Smooth muscle cell (in vitro differentiated cells): Measurements from ENCODE around the gene SLC47A2. TPM values are rescaled to one million over a fixed set of nuclear protein-coding genes. Genes with fewer than 3 reads are reported as not detected.
"Not testable (repeated sequence)": the region's sequence is repeated elsewhere in the genome, so short reads cannot be mapped to it uniquely, and the experiment has no call there.

Experiments used
- DNase-seq: peaks from one replicate; lab custom pipeline; 2025; ENCODE audit not compliant: unreplicated experiment; lab: John Stamatoyannopoulos, UW
- H2AFZ ChIP-seq: fragments of 200-600 bp; sonication (generic); 2 replicates; pipeline ENCODE4 v1.6.0; 2016; ENCODE audit warnings: antibody characterized with exemption, low read depth, mild to moderate bottlenecking
- H3F3A ChIP-seq: fragments of 200-600 bp; sonication (generic); 2 replicates; pipeline ENCODE4 v1.6.0; 2017; ENCODE audit warnings: antibody characterized with exemption, low read depth
- H3K27ac ChIP-seq: fragments of 200-600 bp; sonication (generic); 2 replicates; pipeline ENCODE4 v1.5.1; 2016; ENCODE audit warnings: low read depth, mild to moderate bottlenecking
- H3K27me3 ChIP-seq: fragments of 200-600 bp; sonication (generic); 2 replicates; pipeline ENCODE4 v1.6.1; 2016; ENCODE audit warnings: low read depth, mild to moderate bottlenecking
- H3K36me3 ChIP-seq: fragments of 200-600 bp; sonication (generic); 2 replicates; pipeline ENCODE4 v1.5.1; 2016; ENCODE audit warnings: low read depth
- H3K4me1 ChIP-seq: fragments of 200-600 bp; sonication (generic); 2 replicates; pipeline ENCODE4 v1.5.1; 2016; ENCODE audit warnings: low read depth
- H3K4me2 ChIP-seq: fragments of 200-600 bp; sonication (generic); 2 replicates; pipeline ENCODE4 v1.6.0; 2016; ENCODE audit warnings: mild to moderate bottlenecking
- H3K4me3 ChIP-seq: fragments of 200-600 bp; sonication (generic); 2 replicates; pipeline ENCODE4 v1.5.1; 2016; ENCODE audit warnings: mild to moderate bottlenecking
- H3K79me2 ChIP-seq: fragments of 200-600 bp; sonication (generic); 2 replicates; pipeline ENCODE4 v1.6.0; 2016; ENCODE audit warnings: low read depth, mild to moderate bottlenecking
- H3K9ac ChIP-seq: fragments of 200-600 bp; sonication (generic); 2 replicates; pipeline ENCODE4 v1.6.0; 2016; ENCODE audit warnings: low read depth
- H3K9me3 ChIP-seq: fragments of 200-600 bp; sonication (generic); replicated peaks from 2 replicates; pipeline ENCODE4 v1.5.1; 2016; ENCODE audit warnings: low read depth
- H4K20me1 ChIP-seq: fragments of 200-600 bp; sonication (generic); 2 replicates; pipeline ENCODE4 v1.6.0; 2016; ENCODE audit warnings: low read depth
- WGBS: methylation state at CpG from one replicate; pipeline ENCODE4 v1.1.7; 2016; ENCODE audit warnings: low lambda C conversion rate; 5-methylcytosine and 5-hydroxymethylcytosine counted together
- polyA plus RNA-seq: library from polyadenylated mRNA; unstranded; fragments of >200 nt; fragmentation: Nextera tagmentation; extraction: Ambion mirVana; gene quantifications from 2 replicates; pipeline ENCODE4 v1.2.1, GENCODE V29; 2016
- total RNA-seq: library from RNA; depleted of rRNA; stranded (reverse); fragments of >200 nt; gene quantifications from 2 replicates; pipeline ENCODE4 v1.2.3, GENCODE V29; 2014
- TF ChIP-seq, protein P1 (sequence below): fragments of 200-600 bp; sonication (generic); IDR thresholded peaks from 2 replicates; pipeline ENCODE4 v1.5.1; 2017; ENCODE audit warnings: borderline replicate concordance, mild to moderate bottlenecking, antibody characterized with exemption; ENCODE audit not compliant: insufficient read depth, poor library complexity, severe bottlenecking

Gene SLC47A2, protein sequence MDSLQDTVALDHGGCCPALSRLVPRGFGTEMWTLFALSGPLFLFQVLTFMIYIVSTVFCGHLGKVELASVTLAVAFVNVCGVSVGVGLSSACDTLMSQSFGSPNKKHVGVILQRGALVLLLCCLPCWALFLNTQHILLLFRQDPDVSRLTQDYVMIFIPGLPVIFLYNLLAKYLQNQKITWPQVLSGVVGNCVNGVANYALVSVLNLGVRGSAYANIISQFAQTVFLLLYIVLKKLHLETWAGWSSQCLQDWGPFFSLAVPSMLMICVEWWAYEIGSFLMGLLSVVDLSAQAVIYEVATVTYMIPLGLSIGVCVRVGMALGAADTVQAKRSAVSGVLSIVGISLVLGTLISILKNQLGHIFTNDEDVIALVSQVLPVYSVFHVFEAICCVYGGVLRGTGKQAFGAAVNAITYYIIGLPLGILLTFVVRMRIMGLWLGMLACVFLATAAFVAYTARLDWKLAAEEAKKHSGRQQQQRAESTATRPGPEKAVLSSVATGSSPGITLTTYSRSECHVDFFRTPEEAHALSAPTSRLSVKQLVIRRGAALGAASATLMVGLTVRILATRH
- total RNA-seq, result not detected in 2 replicates
- polyA plus RNA-seq, result 0.33 TPM in 1 of 2 replicates, not detected in the other

DNA sequence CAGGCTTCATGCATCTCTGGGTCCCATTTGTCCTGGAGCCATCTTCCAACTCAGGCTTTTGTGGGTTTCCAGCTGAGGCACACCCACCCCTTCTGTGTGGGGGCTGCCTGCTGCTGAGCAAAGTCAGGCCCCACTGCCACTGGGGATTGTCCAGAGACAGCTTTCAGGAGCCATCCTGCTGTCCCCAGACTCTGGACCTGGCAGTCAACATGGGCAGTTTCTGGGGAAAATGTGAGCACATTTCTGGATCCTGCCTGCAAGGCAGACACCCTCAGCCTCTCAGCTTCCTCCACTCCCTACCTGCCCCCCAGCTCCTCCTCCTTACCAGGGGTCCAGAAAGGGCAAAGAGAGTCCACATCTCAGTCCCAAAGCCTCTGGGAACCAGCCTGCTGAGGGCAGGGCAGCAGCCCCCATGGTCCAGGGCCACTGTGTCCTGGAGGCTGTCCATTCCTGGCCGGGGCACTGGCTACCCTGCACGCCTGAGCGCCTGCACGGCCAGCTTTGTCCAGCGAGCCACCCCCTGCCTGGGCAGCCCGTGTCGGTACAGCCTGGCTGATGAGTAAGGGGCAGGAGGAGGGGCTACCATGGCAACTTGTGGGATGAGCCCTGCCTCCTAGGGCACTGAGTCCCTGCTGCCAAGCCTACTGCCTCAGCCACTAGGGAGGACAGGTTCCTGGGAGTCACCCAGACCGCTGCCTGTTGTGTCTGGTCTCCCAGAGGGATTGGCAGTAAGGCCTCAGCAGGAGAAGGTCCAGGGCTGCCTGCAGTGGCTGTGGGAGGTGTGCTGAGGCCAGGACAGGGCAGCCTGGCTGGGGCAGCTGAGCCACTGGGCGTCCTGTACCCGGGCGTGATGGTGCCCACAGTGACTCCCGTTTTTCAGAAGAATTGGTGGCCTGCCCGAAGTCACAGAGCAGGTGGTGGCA is at the start of gene SLC47A2:
Gene SLC47A2 (minus strand): TSS at position 477 of the 923 bp plus-strand sequence. CDS start 29 bp downstream, at position 448.
- no peak within 1 kb of the TSS for H2AFZ ChIP-seq
- H3K4me2 ChIP-seq, result no peak within 1 kb of the TSS
- H3K9ac ChIP-seq, result no peak within 1 kb of the TSS

DNA sequence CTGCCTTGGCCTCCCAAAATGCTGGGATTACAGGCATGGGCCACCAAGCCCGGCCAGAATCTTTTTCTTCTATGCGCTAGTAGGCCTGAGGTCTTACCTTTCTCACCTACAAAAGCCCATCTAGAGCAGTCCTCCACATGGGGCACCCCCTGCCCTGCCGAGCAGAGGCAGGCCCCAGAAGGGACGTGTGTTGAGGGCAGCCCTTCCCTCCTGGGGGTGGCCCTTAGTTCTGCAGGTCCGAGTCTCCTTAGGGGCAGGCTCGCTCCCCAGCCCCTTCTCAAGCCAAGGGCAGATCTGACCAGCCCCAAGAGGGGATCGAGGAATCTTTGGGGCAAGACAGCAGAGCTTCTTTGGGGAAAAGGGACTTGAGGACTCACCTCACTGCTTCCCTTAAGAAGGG is 49.6 kb upstream of the SLC47A2 start:
- Histone ChIP-seq H2AFZ (no peak overlapping the region), H3F3A (peaks cover 4% of the 10 kb centered on the region), H3K9ac (no peak overlapping the region), H3K27ac (no peak overlapping the region), H3K79me2 (no peaks in the 10 kb centered on the region), H3K4me3 (no peak overlapping the region), H3K4me2 (no peak overlapping the region), H3K27me3 (no peaks in the 10 kb centered on the region), H3K9me3 (no peaks in the 10 kb centered on the region), H3K4me1 (no peaks in the 10 kb centered on the region), H4K20me1 (no peaks in the 10 kb centered on the region), H3K36me3 (no peaks in the 10 kb centered on the region)
- 84% methylated on average over 7 of the region's 7 CpGs for WGBS
- TF ChIP-seq, protein P1, sequence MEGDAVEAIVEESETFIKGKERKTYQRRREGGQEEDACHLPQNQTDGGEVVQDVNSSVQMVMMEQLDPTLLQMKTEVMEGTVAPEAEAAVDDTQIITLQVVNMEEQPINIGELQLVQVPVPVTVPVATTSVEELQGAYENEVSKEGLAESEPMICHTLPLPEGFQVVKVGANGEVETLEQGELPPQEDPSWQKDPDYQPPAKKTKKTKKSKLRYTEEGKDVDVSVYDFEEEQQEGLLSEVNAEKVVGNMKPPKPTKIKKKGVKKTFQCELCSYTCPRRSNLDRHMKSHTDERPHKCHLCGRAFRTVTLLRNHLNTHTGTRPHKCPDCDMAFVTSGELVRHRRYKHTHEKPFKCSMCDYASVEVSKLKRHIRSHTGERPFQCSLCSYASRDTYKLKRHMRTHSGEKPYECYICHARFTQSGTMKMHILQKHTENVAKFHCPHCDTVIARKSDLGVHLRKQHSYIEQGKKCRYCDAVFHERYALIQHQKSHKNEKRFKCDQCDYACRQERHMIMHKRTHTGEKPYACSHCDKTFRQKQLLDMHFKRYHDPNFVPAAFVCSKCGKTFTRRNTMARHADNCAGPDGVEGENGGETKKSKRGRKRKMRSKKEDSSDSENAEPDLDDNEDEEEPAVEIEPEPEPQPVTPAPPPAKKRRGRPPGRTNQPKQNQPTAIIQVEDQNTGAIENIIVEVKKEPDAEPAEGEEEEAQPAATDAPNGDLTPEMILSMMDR, result no peak
- no peak for DNase-seq

More for the DNA sequence above, at the start of gene SLC47A2:
- no peaks in the 10 kb centered on the region for H3K36me3 ChIP-seq
- no peaks in the 10 kb centered on the region for H3K27me3 ChIP-seq
- H3F3A ChIP-seq, result no peaks in the 10 kb centered on the region
- no peak within 1 kb of the TSS for H3K4me3 ChIP-seq
- peaks cover 5% of the 10 kb centered on the region for H3K4me1 ChIP-seq
- no peaks in the 10 kb centered on the region for H3K79me2 ChIP-seq
- no peaks in the 10 kb centered on the region for H4K20me1 ChIP-seq
- 82% methylated on average over 13 of the region's 13 CpGs for WGBS
- no peak within 1 kb of the TSS for H3K27ac ChIP-seq
- no peaks in the 10 kb centered on the region for H3K9me3 ChIP-seq
- TF ChIP-seq, protein P1, result no peak
- no peak for DNase-seq

DNA sequence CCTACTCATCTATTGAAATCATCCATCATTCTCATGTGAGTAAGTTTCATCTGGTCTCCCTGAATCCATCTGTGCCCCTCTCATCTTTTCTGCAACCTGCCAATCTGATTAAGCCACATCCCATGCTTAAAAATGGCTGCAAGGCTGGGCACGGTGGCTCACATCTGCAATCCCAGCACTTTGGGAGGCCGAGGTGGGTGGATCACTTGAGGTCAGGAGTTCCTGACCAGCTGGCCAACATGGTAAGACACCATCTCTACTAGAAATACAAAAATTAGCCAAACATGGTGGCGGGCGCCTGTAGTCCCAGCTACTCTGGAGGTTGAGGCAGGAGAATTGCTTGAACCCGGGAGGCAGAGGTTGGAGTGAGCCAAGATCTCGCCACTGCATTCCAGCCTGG is 47.6 kb upstream of the SLC47A2 start:
- not testable (repeated sequence) for DNase-seq, H3F3A ChIP-seq, H3K4me1 ChIP-seq, H3K9ac ChIP-seq, H3K36me3 ChIP-seq, H3K4me2 ChIP-seq, H4K20me1 ChIP-seq, H3K27ac ChIP-seq, H3K79me2 ChIP-seq, H2AFZ ChIP-seq, H3K4me3 ChIP-seq, H3K27me3 ChIP-seq, H3K9me3 ChIP-seq
- WGBS, result 93% methylated on average over 6 of the region's 6 CpGs

GRCh38 chr17:19763416-19763815 is 47.0 kb upstream of the SLC47A2 start:
- 95% methylated on average over 2 of the region's 2 CpGs for WGBS
- Histone ChIP-seq H3K4me1 (no peaks in the 10 kb centered on the region), H3F3A (no peaks in the 10 kb centered on the region), H3K36me3 (no peaks in the 10 kb centered on the region), H3K79me2 (no peaks in the 10 kb centered on the region), H3K9me3 (no peaks in the 10 kb centered on the region), H3K27me3 (no peaks in the 10 kb centered on the region), H2AFZ (no peak overlapping the region), H3K27ac (no peak overlapping the region), H3K4me3 (no peak overlapping the region), H4K20me1 (no peaks in the 10 kb centered on the region), H3K4me2 (no peak overlapping the region), H3K9ac (no peak overlapping the region)
- no peak for DNase-seq
- TF ChIP-seq, protein P1, result no peak
